SK-N-SH treated with all-trans-retinoic acid at 6 μM for 48 hours (cell line): ENCODE results near the gene MYL2.

Experiments used
- ATAC-seq: fragments of 200-7000 bp; cut with Tn5 transposase; 3 replicates; pipeline ENCODE4 v1.9.1; 2020; ENCODE audit warnings: mild to moderate bottlenecking, moderate library complexity
- BACH2 ChIP-seq: fragments of 250-450 bp; sonication (Bioruptor Pico); IDR thresholded peaks from 2 replicates; pipeline ENCODE4 v1.9.0; 2021; ENCODE audit warnings: mild to moderate bottlenecking, borderline replicate concordance
- CSDC2 ChIP-seq: fragments of 250-450 bp; sonication (Bioruptor Pico); IDR thresholded peaks from 2 replicates; pipeline ENCODE4 v1.5.0; 2020; ENCODE audit warnings: mild to moderate bottlenecking, moderate library complexity
- CSRNP3 ChIP-seq: fragments of 250-450 bp; sonication (Bioruptor Pico); IDR thresholded peaks from 2 replicates; pipeline ENCODE4 v1.5.1; 2021; ENCODE audit warnings: mild to moderate bottlenecking, moderate library complexity
- ESRRG ChIP-seq: fragments of 250-450 bp; sonication (Bioruptor Pico); IDR thresholded peaks from 2 replicates; pipeline ENCODE4 v1.6.1; 2021; ENCODE audit warnings: mild to moderate bottlenecking
- GLIS3 ChIP-seq: fragments of 250-450 bp; sonication (Bioruptor Pico); IDR thresholded peaks from 2 replicates; pipeline ENCODE4 v1.5.0; 2020; ENCODE audit warnings: mild to moderate bottlenecking, moderate library complexity
- ISL1 ChIP-seq: fragments of 250-450 bp; sonication (Bioruptor Pico); IDR thresholded peaks from 2 replicates; pipeline ENCODE4 v2.1.2; 2022; ENCODE audit warnings: mild to moderate bottlenecking, moderate library complexity
- OSR1 ChIP-seq: fragments of 250-450 bp; sonication (Bioruptor Pico); IDR thresholded peaks from 2 replicates; pipeline ENCODE4 v1.8.0; 2022; ENCODE audit warnings: moderate library complexity, mild to moderate bottlenecking, inconsistent platforms
- SNAI2 ChIP-seq: fragments of 250-450 bp; sonication (Bioruptor Pico); IDR thresholded peaks from 2 replicates; pipeline ENCODE4 v1.5.0; 2020; ENCODE audit warnings: mild to moderate bottlenecking, moderate library complexity
- TOX ChIP-seq: fragments of 250-450 bp; sonication (Bioruptor Pico); IDR thresholded peaks from 2 replicates; pipeline ENCODE4 v1.8.0; 2021; ENCODE audit warnings: mild to moderate bottlenecking, moderate library complexity, borderline replicate concordance
- ZC3H10 ChIP-seq: fragments of 250-450 bp; sonication (Bioruptor Pico); IDR thresholded peaks from 2 replicates; pipeline ENCODE4 v1.5.1; 2021; ENCODE audit warnings: mild to moderate bottlenecking, moderate library complexity
- ZFP3 ChIP-seq: fragments of 250-450 bp; sonication (Bioruptor Pico); IDR thresholded peaks from 2 replicates; pipeline ENCODE4 v1.5.0; 2020; ENCODE audit warnings: mild to moderate bottlenecking, moderate library complexity
- ZNF70 ChIP-seq: fragments of 450-650 bp; formaldehyde crosslinking; IDR thresholded peaks from 2 replicates; pipeline ENCODE4 v1.5.0; 2020; ENCODE audit warnings: mild to moderate bottlenecking, moderate library complexity
- ZNF8 ChIP-seq: fragments of 450-650 bp; formaldehyde crosslinking; IDR thresholded peaks from 2 replicates; pipeline ENCODE4 v1.5.0; 2020; ENCODE audit warnings: mild to moderate bottlenecking, moderate library complexity
- TF ChIP-seq, protein P1 (sequence below): fragments of 250-450 bp; sonication (Bioruptor Pico); IDR thresholded peaks from 2 replicates; pipeline ENCODE4 v1.8.0; 2021; ENCODE audit warnings: low read depth, mild to moderate bottlenecking, moderate library complexity, borderline replicate concordance
- TF ChIP-seq, protein P2 (sequence below): fragments of 250-450 bp; sonication (Bioruptor Pico); IDR thresholded peaks from 2 replicates; pipeline ENCODE4 v1.8.0; 2020; ENCODE audit warnings: mild to moderate bottlenecking, moderate library complexity, borderline replicate concordance
- TF ChIP-seq, protein P3 (sequence below): fragments of 250-450 bp; sonication (Bioruptor Pico); IDR thresholded peaks from 2 replicates; pipeline ENCODE4 v1.5.0; 2020; ENCODE audit warnings: mild to moderate bottlenecking, moderate library complexity

The MYL2 gene

DNA sequence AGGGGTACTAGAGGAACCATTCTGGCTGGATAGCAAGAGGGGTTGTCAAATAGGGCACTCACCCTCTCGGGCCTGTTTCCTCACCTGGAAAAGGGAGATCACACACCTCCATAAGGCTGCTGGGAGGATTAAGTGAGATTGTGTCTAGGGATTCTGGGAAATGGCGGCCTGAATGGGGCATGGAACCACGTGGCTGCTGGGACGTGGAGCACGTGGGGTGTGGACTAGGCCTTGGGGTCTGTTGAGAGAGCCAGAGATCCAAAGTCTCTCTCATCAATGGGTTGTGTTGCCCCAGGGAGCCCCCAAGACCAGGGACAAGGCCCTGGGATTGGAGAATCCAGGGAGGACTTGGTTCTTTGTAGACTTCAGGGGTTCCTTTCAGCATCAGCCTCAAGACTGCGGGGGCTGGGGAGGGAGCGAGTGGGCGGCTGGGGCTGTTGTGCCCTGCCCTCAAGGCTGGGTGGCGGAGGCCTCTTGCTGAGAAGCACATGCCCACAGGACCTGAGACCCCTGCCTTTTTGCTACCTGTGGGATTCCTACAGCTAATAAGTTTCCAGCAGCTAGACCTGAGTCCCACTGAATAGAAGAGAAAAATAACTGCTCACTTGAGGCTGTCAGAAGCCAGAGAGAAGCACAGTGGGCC is 3.4 kb upstream of the MYL2 start:
- TF ChIP-seq, protein P1, sequence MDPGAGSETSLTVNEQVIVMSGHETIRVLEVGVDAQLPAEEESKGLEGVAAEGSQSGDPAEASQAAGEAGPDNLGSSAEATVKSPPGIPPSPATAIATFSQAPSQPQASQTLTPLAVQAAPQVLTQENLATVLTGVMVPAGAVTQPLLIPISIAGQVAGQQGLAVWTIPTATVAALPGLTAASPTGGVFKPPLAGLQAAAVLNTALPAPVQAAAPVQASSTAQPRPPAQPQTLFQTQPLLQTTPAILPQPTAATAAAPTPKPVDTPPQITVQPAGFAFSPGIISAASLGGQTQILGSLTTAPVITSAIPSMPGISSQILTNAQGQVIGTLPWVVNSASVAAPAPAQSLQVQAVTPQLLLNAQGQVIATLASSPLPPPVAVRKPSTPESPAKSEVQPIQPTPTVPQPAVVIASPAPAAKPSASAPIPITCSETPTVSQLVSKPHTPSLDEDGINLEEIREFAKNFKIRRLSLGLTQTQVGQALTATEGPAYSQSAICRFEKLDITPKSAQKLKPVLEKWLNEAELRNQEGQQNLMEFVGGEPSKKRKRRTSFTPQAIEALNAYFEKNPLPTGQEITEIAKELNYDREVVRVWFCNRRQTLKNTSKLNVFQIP: no peak
- no peak for TF ChIP-seq ESRRG (CRISPR knock-in tag)
- TF ChIP-seq ZNF8 (CRISPR knock-in tag): no peak
- no peak for TF ChIP-seq TOX (CRISPR knock-in tag)
- TF ChIP-seq CSDC2: no peak
- TF ChIP-seq GLIS3 (CRISPR knock-in tag): no peak
- TF ChIP-seq BACH2 (CRISPR knock-in tag): no peak
- TF ChIP-seq, protein P2, sequence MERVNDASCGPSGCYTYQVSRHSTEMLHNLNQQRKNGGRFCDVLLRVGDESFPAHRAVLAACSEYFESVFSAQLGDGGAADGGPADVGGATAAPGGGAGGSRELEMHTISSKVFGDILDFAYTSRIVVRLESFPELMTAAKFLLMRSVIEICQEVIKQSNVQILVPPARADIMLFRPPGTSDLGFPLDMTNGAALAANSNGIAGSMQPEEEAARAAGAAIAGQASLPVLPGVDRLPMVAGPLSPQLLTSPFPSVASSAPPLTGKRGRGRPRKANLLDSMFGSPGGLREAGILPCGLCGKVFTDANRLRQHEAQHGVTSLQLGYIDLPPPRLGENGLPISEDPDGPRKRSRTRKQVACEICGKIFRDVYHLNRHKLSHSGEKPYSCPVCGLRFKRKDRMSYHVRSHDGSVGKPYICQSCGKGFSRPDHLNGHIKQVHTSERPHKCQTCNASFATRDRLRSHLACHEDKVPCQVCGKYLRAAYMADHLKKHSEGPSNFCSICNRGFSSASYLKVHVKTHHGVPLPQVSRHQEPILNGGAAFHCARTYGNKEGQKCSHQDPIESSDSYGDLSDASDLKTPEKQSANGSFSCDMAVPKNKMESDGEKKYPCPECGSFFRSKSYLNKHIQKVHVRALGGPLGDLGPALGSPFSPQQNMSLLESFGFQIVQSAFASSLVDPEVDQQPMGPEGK (CRISPR knock-in tag): no peak
- no peak for TF ChIP-seq ISL1 (CRISPR knock-in tag)
- TF ChIP-seq ZFP3: no peak
- TF ChIP-seq SNAI2 (CRISPR knock-in tag): no peak
- no peak for ATAC-seq

GRCh38 chr12:110923192-110923591 is 2.8 kb upstream of the MYL2 start:
- ATAC-seq: no peak
- TF ChIP-seq ISL1 (CRISPR knock-in tag) (no peak), GLIS3 (CRISPR knock-in tag) (no peak), CSRNP3 (CRISPR knock-in tag) (no peak), CSDC2 (no peak), OSR1 (CRISPR knock-in tag) (no peak), ZNF70 (CRISPR knock-in tag) (no peak), ESRRG (CRISPR knock-in tag) (no peak), TOX (CRISPR knock-in tag) (no peak), SNAI2 (CRISPR knock-in tag) (no peak), ZC3H10 (CRISPR knock-in tag) (no peak), ZFP3 (no peak), ZNF8 (CRISPR knock-in tag) (no peak)
- TF ChIP-seq, protein P1: no peak
- TF ChIP-seq, protein P3, sequence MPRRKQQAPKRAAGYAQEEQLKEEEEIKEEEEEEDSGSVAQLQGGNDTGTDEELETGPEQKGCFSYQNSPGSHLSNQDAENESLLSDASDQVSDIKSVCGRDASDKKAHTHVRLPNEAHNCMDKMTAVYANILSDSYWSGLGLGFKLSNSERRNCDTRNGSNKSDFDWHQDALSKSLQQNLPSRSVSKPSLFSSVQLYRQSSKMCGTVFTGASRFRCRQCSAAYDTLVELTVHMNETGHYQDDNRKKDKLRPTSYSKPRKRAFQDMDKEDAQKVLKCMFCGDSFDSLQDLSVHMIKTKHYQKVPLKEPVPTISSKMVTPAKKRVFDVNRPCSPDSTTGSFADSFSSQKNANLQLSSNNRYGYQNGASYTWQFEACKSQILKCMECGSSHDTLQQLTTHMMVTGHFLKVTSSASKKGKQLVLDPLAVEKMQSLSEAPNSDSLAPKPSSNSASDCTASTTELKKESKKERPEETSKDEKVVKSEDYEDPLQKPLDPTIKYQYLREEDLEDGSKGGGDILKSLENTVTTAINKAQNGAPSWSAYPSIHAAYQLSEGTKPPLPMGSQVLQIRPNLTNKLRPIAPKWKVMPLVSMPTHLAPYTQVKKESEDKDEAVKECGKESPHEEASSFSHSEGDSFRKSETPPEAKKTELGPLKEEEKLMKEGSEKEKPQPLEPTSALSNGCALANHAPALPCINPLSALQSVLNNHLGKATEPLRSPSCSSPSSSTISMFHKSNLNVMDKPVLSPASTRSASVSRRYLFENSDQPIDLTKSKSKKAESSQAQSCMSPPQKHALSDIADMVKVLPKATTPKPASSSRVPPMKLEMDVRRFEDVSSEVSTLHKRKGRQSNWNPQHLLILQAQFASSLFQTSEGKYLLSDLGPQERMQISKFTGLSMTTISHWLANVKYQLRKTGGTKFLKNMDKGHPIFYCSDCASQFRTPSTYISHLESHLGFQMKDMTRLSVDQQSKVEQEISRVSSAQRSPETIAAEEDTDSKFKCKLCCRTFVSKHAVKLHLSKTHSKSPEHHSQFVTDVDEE: no peak

DNA sequence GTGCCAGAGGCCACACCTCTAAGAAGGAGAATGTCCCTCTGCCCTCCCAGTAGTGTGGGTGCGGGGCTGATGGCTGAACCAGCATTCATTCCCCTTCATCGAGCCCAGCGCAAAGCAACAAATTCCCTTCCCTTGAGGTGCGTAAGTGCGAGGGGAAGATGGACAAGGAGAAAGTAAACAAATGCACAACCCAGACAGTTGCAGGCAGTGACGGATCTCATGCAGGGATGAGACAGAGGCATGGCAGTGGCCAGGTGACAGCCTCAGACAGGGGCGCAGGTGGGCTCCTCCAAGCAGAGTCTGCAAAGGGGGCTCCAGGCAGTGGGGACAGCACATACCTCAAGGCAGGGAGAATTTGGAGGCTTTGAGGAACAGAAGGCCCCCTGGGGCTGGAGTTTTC is 2.3 kb upstream of the MYL2 start:
- no peak for ATAC-seq
- TF ChIP-seq CSDC2 (no peak), OSR1 (CRISPR knock-in tag) (no peak), ZNF8 (CRISPR knock-in tag) (no peak)
- TF ChIP-seq, protein P1: no peak
